ENCODE data around the gene BST1.

Gene BST1

GRCh38 chr4:15656038-15656470 lies 46.8 kb upstream of the BST1 start:
- no peaks in the 10 kb centered on the region for H3K9me3 ChIP-seq (ENCODE audit: severe bottlenecking)
- TF ChIP-seq CTCF (IDR thresholded peaks at IDR 0.05; ENCODE audit: low read depth, low read length): no peak
- H3K36me3 ChIP-seq: no peaks in the 10 kb centered on the region
- H3K4me3 ChIP-seq (ENCODE audit: low read depth, low read length): peak overlapping the region; percentile 57
- peak overlapping the region; percentile 100 for H3K27ac ChIP-seq
- peak; percentile 58 for DNase-seq
- no peaks in the 10 kb centered on the region for H3K27me3 ChIP-seq (ENCODE audit: insufficient read depth, low read depth, severe bottlenecking)

- Histone ChIP-seq H3K36me3 (no peaks in the 10 kb centered on the region), H3K27me3 (ENCODE audit: insufficient read depth, low read depth, severe bottlenecking) (no peaks in the 10 kb centered on the region), H3K9me3 (ENCODE audit: severe bottlenecking) (no peaks in the 10 kb centered on the region), H3K4me3 (ENCODE audit: low read depth, low read length) (no peak overlapping the region), H3K27ac (no peak overlapping the region)
- no peak for DNase-seq
- no peak for TF ChIP-seq CTCF (IDR thresholded peaks at IDR 0.05; ENCODE audit: low read depth, low read length)
Measured at GRCh38 chr4:15657366-15657765, 45.5 kb upstream of the BST1 start.

- DNase-seq: no peak
- Histone ChIP-seq H3K27me3 (ENCODE audit: insufficient read depth, low read depth, severe bottlenecking) (no peaks in the 10 kb centered on the region), H3K4me3 (ENCODE audit: low read depth, low read length) (no peak overlapping the region), H3K9me3 (ENCODE audit: severe bottlenecking) (no peaks in the 10 kb centered on the region), H3K27ac (no peak overlapping the region), H3K36me3 (no peaks in the 10 kb centered on the region)
- no peak for TF ChIP-seq CTCF (IDR thresholded peaks at IDR 0.05; ENCODE audit: low read depth, low read length)
Measured at GRCh38 chr4:15658136-15658770, 44.6 kb upstream of the BST1 start.

GRCh38 chr4:15658781-15659180 lies 44.1 kb upstream of the BST1 start:
- H3K27ac ChIP-seq: no peak overlapping the region
- H3K36me3 ChIP-seq: no peaks in the 10 kb centered on the region
- no peaks in the 10 kb centered on the region for H3K9me3 ChIP-seq (ENCODE audit: severe bottlenecking)
- H3K27me3 ChIP-seq (ENCODE audit: insufficient read depth, low read depth, severe bottlenecking): no peaks in the 10 kb centered on the region
- DNase-seq: no peak
- no peak overlapping the region for H3K4me3 ChIP-seq (ENCODE audit: low read depth, low read length)
- no peak for TF ChIP-seq CTCF (IDR thresholded peaks at IDR 0.05; ENCODE audit: low read depth, low read length)

GRCh38 chr4:15659768-15660570 lies 42.9 kb upstream of the BST1 start:
- Histone ChIP-seq H3K36me3 (no peaks in the 10 kb centered on the region), H3K9me3 (ENCODE audit: severe bottlenecking) (no peaks in the 10 kb centered on the region), H3K4me3 (ENCODE audit: low read depth, low read length) (no peak overlapping the region), H3K27ac (no peak overlapping the region), H3K27me3 (ENCODE audit: insufficient read depth, low read depth, severe bottlenecking) (no peaks in the 10 kb centered on the region)
- no peak for DNase-seq
- TF ChIP-seq CTCF (IDR thresholded peaks at IDR 0.05; ENCODE audit: low read depth, low read length): no peak

Data from WERI-Rb-1 (cell line).